Measurements from ENCODE around the gene MYCN.

GRCh38 chr2:15906778-15907177 lies 33.6 kb upstream of the MYCN start:
- TF ChIP-seq CTCF (optimal IDR thresholded peaks at IDR 0.05 in 1 of 3, IDR thresholded peaks at IDR 0.05 in 1 of 3, conservative IDR thresholded peaks at IDR 0.05 in 1 of 3; ENCODE audit: extremely low read depth in 1 of 3, insufficient read depth in 2 of 3, low read length in 3 of 3) (no peak), EZH2 (IDR thresholded peaks at IDR 0.05; ENCODE audit: low read length) (no peak)

Measured in keratinocyte (primary cell).